ENCODE results near the gene LCT. TPM values are rescaled to one million over a fixed set of nuclear protein-coding genes. Genes with fewer than 3 reads are reported as not detected.

The LCT gene
- under 0.01 TPM in 2 replicates for total RNA-seq

DNA sequence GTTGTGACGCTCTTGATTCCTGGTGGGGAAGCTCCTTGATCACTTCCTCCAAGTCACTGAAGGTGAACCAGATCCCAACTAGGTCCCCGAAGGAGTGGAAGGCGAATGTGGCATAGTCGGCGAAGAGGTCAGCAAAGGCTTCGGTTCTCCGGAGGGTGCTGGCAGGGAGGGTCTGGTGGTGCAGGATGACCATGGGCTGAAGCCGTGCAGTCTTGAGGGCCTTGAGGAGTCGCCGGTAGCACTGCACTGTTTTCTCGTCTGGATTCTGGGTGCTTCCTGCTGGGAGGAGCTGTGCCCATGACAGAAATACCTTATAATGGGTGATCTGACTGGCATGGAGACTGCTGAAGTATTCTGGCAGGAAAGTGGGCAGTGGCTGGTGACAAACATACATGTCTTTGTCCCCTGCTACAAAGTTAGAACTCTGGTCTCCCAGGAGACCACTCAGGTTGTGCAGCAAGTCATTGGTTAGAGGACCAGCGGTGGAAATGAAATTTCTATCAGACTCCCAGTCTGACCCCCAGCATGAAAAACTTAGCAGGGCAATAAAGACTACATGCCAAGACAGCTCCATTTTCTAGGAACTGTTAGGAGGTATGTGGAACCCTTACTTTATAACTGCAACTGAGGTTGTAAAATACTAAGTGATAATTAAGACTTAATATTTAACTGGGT, at the start of gene LCT:
LCT (minus strand) TSS at position 589 of the 675 bp plus-strand sequence; CDS start at position 574, 15 bp downstream.

DNA sequence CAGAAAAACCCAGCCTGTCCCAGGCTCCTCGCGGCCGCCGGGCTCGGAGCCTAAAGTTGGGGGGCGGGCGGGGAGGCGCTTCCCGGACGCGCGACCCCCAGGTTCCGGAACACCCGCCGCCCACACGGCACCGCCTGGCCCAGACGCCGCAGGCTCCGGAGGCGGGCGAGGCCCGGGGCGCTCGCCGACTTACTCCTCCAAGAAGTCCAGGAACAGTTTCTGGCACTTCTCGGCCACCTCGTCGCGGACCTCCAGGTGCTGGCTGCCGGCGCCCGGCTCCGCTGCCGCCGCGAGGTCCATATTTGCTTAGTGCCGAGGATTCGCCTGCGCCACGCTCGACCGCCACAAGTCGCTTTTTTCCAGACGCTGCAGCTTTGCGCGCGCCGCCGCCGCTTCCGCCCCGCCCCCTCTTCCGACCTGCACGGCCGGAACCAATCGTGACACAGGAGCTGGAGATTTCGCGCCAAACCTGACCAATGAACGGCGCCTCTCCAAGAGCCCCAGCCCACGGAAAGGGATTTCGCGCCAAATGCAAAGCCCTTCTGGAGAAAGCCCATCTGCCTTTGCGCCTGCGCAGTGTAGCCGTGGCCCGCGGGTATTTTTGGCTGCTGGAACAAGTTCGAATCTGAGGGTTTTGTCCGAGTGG, 39.2 kb upstream of the LCT start, which contains the start of gene MCM6:
MCM6 (minus strand) TSS at position 378 of the 646 bp plus-strand sequence; CDS start at position 300, 78 bp downstream.

DNA sequence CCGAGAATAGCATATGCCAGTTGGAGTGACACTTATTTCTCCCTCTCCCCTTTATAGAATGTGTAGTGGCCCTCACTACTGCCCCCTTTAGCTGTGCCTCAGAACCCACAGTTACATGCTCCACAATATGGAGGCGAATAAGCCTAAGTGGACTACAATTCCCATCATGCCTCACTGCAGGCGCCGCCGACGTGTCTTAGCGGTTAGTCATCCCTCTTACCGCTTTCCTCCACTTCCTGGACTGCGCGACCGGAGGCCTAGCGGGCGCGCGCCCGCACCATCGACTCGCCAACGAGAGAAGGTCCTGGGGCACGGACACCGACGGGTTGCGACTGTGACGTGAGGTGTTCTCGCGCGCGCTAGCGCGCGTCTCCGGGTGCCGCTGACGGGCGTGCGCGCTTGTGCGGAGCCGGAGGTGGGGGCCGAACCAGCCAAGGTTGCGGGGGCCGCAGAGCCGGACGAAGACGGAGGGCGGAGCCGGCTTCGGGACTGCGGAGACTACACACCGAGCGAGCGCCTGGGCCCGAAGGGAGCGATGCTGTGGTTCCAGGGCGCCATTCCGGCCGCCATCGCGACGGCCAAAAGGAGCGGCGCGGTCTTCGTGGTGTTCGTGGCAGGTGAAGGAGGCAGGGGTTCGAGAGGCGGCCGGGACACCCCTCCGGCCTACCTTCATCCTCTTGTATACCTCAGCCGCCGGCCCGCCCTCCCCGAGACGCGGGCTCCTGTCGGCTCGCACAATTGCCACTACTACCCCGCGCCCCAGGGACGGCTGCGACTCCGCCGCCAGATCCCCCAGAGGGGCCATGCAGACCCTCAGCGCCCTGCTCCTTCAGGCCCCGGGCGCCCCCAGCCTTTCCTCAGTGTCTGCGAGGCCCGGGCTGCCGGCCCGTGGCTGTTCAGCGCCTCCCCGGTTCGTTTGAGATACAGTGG, 95.3 kb downstream of the LCT start, which contains the start of gene UBXN4:
UBXN4 (plus strand) TSS at position 461 of the 930 bp plus-strand sequence; CDS start at position 536, 75 bp downstream.

Other genes with a start within 250 kb of the LCT start
- gene UBXN4, start 95.3 kb downstream of the LCT start, total RNA-seq = 57.7 and 74.5 TPM in 2 replicates
- 11.9 and 31.1 TPM in 2 replicates for gene MCM6, start 39.3 kb upstream of the LCT start, total RNA-seq
- 93.5 and 122 TPM in 2 replicates for gene DARS1, start 148.4 kb upstream of the LCT start, total RNA-seq